ENCODE data around the gene DOCK4. TPM values are rescaled to one million over a fixed set of nuclear protein-coding genes. Genes with fewer than 3 reads are reported as not detected.

DOCK4 gene
- total RNA-seq, 4 donors from 2014 or later: 6.4 to 20.5 (median 9.7) TPM

DNA sequence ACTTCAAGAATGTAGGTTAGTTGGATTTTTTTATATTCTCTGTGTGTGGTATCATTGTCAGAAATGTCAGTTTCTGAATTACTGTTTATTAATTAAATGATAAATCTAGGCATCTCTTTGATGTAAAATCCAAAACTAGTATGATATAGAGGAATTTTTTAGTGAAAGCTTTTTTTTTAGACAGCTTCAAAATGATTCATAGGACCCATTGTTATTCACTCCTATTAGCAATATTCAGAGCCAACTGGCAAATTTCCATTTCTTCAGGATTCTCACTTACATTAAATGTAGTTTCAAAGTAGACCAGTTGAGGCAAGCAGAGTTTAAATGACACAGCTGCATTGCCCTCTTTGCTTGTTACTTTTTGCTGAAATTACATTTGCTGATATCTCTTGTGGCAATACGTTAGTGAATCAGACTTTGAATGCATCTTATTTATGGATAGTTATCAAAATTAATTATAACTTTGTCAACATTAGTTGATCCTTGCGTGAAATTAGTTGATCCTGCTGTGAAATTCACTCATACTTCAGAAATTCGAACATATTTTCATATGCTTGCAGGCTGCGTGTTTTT lies 20.6 kb upstream of the DOCK4 start:
- Histone ChIP-seq H3K27ac (no peak overlapping the region), H3K27me3 (no peaks in the 10 kb centered on the region), H3K36me3 (no peaks in the 10 kb centered on the region), H3K4me1 (peaks cover 5% of the 10 kb centered on the region), H3K4me3 (no peak overlapping the region), H3K9me3 (no peaks in the 10 kb centered on the region)
- 72% methylated on average over 4 of the region's 4 CpGs for WGBS
- TF ChIP-seq EP300 (IDR thresholded peaks at IDR 0.05): no peak
- no peak for TF ChIP-seq POLR2AphosphoS5 (IDR thresholded peaks at IDR 0.05)
- TF ChIP-seq POLR2A (IDR thresholded peaks at IDR 0.05): no peak
- TF ChIP-seq, protein P1, sequence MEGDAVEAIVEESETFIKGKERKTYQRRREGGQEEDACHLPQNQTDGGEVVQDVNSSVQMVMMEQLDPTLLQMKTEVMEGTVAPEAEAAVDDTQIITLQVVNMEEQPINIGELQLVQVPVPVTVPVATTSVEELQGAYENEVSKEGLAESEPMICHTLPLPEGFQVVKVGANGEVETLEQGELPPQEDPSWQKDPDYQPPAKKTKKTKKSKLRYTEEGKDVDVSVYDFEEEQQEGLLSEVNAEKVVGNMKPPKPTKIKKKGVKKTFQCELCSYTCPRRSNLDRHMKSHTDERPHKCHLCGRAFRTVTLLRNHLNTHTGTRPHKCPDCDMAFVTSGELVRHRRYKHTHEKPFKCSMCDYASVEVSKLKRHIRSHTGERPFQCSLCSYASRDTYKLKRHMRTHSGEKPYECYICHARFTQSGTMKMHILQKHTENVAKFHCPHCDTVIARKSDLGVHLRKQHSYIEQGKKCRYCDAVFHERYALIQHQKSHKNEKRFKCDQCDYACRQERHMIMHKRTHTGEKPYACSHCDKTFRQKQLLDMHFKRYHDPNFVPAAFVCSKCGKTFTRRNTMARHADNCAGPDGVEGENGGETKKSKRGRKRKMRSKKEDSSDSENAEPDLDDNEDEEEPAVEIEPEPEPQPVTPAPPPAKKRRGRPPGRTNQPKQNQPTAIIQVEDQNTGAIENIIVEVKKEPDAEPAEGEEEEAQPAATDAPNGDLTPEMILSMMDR (IDR thresholded peaks at IDR 0.05): no peak
- no peak for DNase-seq (ENCODE audit: low spot score in 2 of 2)

DNA sequence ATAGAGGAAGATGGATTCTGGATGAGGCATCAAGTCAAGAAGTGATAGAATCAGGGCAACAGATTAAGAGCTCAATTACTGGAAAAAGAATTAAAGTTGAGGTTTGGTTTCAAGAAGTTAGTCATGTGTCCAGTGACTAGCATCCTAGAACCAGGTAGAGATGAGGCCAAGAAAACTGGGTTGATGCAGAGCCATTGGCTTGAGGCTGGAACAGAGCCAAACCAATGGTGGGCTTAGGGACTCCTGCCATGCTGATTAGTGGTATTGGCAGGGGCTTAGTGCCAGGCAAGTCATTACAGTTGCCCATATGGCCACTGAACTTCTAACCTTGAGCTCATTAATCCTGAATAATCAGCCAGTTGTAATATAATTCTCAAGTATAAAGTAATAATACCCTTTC lies 18.8 kb upstream of the DOCK4 start:
- H3K4me1 ChIP-seq: peaks cover 5% of the 10 kb centered on the region
- H3K36me3 ChIP-seq: no peaks in the 10 kb centered on the region
- DNase-seq (ENCODE audit: low spot score in 2 of 2): no peak
- H3K4me3 ChIP-seq: no peak overlapping the region
- no peaks in the 10 kb centered on the region for H3K9me3 ChIP-seq
- no peaks in the 10 kb centered on the region for H3K27me3 ChIP-seq
- no peak overlapping the region for H3K27ac ChIP-seq
- TF ChIP-seq POLR2AphosphoS5 (IDR thresholded peaks at IDR 0.05) (no peak), EP300 (IDR thresholded peaks at IDR 0.05) (no peak), POLR2A (IDR thresholded peaks at IDR 0.05) (no peak)
- TF ChIP-seq, protein P1 (IDR thresholded peaks at IDR 0.05): no peak

DNA sequence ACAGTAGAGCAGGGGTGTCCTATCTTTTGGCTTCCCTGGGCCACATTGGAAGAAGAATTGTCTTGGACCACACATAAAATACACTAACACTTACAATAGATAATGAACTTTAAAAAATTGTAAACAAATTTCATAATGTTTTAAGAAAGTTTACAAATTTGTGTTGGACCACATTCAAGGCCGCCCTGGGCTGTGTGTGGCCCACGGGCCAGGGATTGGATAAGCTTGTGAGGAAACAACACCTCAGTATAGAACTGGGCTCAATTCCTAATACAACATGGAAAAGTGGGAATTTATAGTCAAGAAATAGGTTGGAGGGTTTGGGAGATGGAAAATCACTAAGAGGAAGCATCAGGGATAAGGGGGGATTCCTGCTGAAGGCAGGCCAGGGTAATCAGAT lies 18.0 kb upstream of the DOCK4 start:
- no peak for DNase-seq (ENCODE audit: low spot score in 2 of 2)
- H3K9me3 ChIP-seq: no peaks in the 10 kb centered on the region
- TF ChIP-seq POLR2A (IDR thresholded peaks at IDR 0.05): no peak
- TF ChIP-seq, protein P1 (IDR thresholded peaks at IDR 0.05): no peak
- TF ChIP-seq EP300 (IDR thresholded peaks at IDR 0.05): no peak
- TF ChIP-seq POLR2AphosphoS5 (IDR thresholded peaks at IDR 0.05): no peak
- WGBS: 89% methylated on average over 2 of the region's 2 CpGs
- H3K27ac ChIP-seq: no peak overlapping the region
- peaks cover 5% of the 10 kb centered on the region for H3K4me1 ChIP-seq
- no peak overlapping the region for H3K4me3 ChIP-seq
- no peaks in the 10 kb centered on the region for H3K27me3 ChIP-seq
- no peaks in the 10 kb centered on the region for H3K36me3 ChIP-seq

DNA sequence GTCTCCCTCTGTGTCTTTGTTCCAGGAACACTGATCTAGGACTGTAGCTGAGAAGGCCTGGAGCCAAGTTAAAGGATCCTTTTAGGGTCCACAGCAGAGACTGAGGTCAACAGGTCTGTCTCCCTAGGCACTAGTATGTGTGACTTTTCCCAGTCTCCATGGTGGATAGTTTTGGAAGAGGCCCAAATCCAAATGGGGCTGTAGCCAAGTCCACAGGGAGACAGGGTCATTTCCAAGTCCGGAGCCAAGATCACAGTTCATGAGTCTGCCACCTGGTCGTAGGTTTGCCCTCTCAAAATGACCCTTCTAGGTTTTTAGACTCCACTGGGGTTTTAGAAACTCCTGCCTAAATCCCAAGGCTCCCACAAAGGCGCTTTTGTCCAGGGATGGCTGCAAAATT lies 17.1 kb upstream of the DOCK4 start:
- 85% methylated on average over 3 of the region's 3 CpGs for WGBS
- H3K4me3 ChIP-seq: no peak overlapping the region

DNA sequence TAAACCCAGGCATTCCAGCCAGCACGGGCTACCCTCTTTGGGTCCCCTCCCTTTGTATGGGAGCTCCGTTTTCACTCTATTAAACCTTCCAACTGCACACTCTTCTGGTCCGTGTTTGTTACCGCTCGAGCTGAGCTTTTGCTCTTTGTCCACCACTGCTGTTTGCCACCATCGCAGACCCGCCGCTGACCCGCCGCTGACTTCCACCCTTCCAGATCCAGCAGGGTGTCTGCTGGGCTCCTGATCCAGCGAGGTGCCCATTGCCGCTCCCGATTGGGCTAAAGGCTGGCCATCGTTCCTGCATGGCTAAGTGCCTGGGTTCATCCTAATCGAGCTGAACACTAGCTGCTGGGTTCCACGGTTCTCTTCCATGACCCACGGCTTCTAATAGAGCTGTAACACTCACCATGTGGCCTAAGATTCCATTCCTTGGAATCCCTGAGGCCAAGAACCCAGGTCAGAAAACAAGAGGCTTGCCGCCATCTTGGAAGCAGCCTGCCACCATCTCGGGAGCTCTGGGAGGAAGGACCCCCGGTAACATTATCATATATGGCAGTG lies 14.8 kb upstream of the DOCK4 start:
- Histone ChIP-seq H3K4me1 (no peaks in the 10 kb centered on the region), H3K9me3 (no peaks in the 10 kb centered on the region), H3K27ac (no peak overlapping the region), H3K27me3 (no peaks in the 10 kb centered on the region), H3K36me3 (no peaks in the 10 kb centered on the region), H3K4me3 (no peak overlapping the region)
- 95% methylated on average over 14 of the region's 20 CpGs for WGBS
- DNase-seq (ENCODE audit: low spot score in 2 of 2): no peak
- TF ChIP-seq POLR2AphosphoS5 (IDR thresholded peaks at IDR 0.05): no peak
- TF ChIP-seq EP300 (IDR thresholded peaks at IDR 0.05): no peak
- TF ChIP-seq POLR2A (IDR thresholded peaks at IDR 0.05): no peak
- TF ChIP-seq, protein P1 (IDR thresholded peaks at IDR 0.05): no peak

More for the DNA sequence above, 17.1 kb upstream of the DOCK4 start:
- H3K27me3 ChIP-seq: no peaks in the 10 kb centered on the region
- DNase-seq (ENCODE audit: low spot score in 2 of 2): no peak
- TF ChIP-seq, protein P1 (IDR thresholded peaks at IDR 0.05): no peak
- TF ChIP-seq EP300 (IDR thresholded peaks at IDR 0.05): no peak
- TF ChIP-seq POLR2A (IDR thresholded peaks at IDR 0.05): no peak
- TF ChIP-seq POLR2AphosphoS5 (IDR thresholded peaks at IDR 0.05): no peak
- H3K4me1 ChIP-seq: peaks cover 5% of the 10 kb centered on the region
- H3K36me3 ChIP-seq: no peaks in the 10 kb centered on the region
- H3K27ac ChIP-seq: no peak overlapping the region
- no peaks in the 10 kb centered on the region for H3K9me3 ChIP-seq
